Activated CD4-positive, CD25-positive, alpha-beta regulatory T cell treated with anti-CD3 and anti-CD28 coated beads, Interleukin-2, amount 50 U/mL, for 72 hours (primary cell): ENCODE measurements around the gene CARMIL3.
"Not testable (repeated sequence)": the region's sequence is repeated elsewhere in the genome, so short reads cannot be mapped to it uniquely, and the experiment has no call there.

Experiments used
- DNase-seq: peaks from one replicate; pipeline ENCODE4 v3.0.0; 2021

The CARMIL3 gene

GRCh38 chr14:24042746-24043145, 9.1 kb upstream of the CARMIL3 start:
- DNase-seq = no peak

GRCh38 chr14:24049002-24049401, 2.8 kb upstream of the CARMIL3 start:
- not testable (repeated sequence) for DNase-seq

DNA sequence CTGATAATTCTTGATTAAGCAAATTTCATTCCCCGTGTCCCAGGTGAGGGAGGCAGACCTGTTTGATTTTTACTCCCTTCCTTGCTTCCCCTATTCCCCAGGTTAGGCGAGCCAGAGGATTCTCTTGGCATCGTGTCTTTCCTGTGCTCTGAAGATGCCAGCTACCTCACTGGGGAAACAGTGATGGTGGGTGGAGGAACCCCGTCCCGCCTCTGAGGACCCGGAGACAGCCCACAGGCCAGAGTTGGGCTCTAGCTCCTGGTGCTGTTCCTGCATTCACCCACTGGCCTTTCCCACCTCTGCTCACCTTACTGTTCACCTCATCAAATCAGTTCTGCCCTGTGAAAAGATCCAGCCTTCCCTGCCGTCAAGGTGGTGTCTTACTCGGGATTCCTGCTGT, 1.1 kb upstream of the CARMIL3 start:
- DNase-seq = not testable (repeated sequence)

DNA sequence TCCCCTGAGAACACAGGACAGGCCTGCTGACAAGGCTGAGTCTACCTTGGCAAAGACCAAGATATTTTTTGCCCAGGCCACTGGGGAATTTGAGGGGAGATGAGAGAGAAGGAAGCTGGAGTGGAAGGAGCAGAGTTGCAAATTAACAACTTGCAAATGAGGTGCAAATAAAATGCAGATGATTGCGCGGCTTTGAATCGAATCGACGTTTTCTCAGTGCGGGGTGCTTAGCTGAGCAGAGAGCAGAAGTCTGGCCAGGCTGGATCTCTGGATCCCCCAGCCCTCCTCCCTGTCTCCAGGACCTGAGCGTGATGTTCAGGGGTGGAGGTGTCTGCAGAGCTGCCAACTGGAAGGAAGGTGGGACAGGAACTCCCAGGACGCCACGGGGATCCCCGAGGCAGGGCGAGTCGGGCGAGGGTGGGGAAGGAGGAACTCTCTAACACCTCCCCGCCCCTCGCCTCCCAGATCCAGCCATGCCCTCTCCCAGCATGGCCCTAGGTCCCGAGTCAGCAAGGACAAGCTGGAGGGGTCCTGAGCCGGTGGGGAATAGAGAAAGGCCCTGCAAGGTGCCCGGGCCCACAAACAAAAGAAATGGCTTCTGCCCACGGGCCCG, 527 bp upstream of the CARMIL3 start:
- DNase-seq = no peak

DNA sequence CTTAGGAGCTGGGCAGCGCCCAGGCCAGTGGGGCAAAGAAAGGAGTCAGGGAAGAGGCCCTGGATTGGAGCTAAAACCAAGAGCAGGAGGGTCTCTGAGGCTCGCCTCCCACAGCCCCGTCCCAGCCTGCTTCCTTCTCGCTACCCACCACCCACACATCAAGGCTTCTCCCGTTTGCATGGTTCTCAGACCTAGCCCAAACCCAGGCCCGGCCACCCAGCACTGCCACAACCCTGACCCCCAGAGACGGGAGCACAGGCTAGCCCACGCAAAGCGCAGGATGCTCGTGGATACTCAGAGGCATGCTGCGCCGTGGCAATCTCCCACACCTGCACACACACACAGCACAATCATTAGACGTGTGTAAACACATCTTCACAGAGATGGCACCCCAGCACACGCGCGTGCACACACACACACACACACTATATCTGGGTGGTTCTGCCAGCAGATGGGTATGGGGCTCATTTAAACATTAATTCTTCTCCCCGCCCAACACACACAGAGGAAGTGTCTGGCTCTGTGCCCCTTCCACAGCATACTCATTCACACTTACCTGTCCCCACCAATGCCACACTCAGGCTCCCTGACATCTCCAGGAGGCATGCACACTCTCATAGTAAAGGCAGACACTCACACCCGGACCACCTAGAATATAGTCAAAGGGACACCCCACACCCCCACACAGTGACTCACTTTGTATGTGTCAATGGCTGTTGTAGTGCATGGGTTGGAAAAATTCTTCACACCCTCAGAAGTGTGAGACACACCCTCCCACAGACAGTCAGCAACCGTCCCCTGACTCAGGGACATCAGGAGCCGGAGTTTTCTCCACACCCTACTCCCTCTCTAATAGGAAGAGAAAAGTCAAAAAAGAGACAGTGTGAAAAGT, 1.1 kb downstream of the CARMIL3 start:
- DNase-seq = peak; percentile 36

- no peak for DNase-seq
Measured at GRCh38 chr14:24053548-24054323, 1.9 kb downstream of the CARMIL3 start.

DNA sequence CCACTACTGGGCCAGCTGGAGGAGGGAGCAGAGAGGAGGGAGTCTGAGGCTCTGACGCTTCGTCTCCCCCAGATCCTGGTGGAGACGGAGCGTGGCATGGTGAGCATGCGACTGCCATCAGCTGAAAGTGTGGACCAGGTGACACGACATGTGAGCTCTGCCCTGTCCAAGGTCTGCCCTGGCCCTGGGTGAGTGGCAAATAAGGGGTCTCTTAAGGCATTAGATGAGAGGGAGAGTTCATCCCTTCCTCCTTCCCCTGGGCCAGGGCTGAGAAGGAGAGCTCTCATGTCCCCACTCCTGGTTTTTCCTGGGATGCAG, 2.5 kb downstream of the CARMIL3 start:
- no peak for DNase-seq

- no peak for DNase-seq
Measured at GRCh38 chr14:24054646-24055045, 2.8 kb downstream of the CARMIL3 start.

DNA sequence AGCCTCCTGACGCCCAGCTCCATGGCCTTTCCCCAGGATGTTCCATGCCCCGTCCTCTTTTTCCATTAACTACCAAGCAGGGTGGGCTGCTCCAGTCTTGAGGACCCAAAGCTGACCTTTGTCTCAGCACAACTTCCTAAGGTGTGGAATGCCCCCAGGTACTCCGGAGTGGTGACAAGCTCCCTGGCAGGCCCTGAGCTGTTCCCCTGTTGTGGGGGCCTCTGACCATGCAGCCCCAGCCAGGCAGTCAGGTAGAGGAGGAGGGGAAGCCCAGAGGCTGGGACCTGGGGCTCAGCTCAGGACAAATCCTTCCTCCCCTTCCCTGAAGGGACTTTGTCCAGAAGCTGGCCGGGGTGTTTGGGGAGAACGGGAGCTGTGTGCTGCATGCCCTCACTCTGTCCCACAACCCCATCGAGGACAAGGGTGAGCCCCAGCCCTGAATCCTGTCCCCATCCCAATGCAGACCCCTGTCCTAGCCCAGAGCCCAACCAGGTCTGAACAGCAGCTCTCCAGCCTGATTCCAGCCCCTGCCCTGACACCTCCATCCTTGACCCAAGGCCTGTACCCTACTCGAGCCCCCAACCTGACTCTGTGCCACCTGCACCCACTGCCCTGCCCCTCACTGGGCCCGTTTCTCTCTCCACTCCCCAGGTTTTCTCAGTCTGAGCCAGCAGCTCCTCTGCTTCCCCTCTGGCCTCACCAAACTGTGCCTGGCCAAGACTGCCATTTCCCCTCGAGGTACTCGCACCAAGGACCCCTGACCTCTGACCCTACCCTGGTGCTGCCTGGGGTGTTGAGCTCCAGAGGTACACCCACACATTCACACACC, 4.4 kb downstream of the CARMIL3 start:
- peak; percentile 22 for DNase-seq

DNA sequence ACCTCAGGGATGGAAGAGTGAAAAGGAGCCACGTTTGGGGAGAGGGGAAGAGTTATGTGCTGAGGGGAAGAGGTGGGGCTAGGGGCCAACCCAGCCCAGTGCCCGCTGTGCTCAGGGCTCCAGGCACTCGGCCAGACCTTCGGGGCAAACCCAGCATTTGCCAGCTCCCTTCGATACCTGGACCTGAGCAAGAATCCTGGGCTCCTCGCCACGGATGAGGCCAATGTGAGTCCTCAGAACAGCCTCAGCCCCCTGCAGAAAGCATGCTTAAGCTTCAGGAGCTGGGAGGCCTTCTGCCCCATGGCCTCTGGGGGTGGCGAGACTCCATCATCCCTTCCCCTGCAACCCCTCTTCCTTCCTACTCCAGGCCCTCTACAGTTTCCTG, 5.0 kb downstream of the CARMIL3 start:
- DNase-seq = peak; percentile 26

DNA sequence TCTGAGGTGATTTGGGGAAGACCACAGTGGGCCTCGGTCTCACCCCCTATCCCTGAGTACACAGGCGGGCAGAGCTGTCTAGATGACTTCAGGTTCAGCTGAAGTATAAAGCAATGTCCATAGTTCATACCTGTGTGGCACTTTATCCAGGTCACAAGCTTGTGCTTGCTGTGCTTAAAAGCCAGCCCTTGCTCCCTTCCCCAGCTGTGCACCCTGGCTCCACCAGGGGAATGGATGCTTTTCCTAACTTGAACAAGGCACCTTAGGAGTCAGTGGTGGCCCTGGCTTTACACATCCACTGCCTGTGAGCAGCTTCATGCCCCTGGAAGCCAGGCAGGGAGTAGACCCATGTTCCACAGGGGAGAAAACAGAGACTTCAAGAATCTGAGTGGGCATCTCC, 5.5 kb downstream of the CARMIL3 start:
- peak; percentile 25 for DNase-seq

- DNase-seq = no peak
Measured at GRCh38 chr14:24057867-24058259, 6.1 kb downstream of the CARMIL3 start.

DNA sequence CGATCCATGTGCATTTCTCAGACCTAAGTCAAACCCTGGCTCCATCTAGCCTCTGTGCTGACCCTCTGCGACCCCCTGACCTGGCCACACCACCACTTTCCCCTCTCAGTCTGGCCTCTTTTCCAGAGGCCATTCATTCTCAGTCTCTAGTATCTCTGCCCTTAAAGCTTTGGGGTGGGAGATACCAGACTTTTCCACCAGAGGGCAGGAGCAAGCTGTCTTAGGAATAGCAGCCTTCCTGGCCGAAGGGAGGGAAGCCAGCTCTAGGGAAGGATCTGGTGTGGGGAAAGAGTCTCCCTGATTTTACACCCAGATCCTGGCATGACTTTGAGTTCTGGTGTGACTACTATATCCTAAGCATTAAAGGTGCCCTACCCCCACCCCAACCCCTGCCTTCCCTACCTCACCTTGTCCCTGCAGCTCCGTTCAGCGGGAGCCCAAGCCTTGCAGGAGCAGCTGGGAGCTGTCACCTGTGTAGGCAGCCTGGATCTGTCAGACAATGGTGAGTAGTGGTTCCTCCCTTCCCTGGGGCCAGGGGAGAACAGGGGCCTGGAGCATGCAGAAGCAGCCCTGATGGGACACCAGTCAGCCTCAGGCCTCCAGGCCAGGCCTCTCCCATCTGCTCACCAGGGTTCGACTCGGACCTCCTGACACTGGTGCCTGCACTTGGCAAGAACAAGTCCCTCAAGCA, 6.6 kb downstream of the CARMIL3 start:
- peak; percentile 60 for DNase-seq

GRCh38 chr14:24058951-24059475, 7.2 kb downstream of the CARMIL3 start:
- DNase-seq = no peak

DNA sequence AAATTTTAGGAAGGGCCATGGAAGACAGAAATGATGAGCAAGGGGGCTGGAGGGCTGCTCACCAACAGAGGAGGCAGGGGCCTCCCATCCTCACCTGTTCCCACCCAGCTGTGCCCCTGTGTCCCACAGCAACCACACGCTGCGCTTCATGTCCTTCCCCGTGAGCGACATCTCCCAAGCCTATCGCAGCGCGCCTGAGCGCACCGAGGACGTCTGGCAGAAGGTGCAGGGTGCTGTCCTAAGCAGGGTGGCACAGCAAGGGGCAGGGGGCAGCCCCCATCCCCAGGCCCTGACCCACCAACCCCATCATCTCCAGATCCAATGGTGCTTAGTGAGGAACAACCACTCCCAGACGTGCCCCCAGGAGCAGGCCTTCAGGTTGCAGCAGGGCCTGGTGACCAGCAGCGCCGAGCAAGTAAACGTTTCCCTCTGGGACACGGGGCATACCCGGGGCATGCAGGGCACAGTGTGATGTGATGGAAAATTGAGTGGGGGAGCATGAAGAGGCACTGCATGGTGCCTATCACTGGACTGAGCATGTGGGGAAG, 8.1 kb downstream of the CARMIL3 start:
- no peak for DNase-seq

DNA sequence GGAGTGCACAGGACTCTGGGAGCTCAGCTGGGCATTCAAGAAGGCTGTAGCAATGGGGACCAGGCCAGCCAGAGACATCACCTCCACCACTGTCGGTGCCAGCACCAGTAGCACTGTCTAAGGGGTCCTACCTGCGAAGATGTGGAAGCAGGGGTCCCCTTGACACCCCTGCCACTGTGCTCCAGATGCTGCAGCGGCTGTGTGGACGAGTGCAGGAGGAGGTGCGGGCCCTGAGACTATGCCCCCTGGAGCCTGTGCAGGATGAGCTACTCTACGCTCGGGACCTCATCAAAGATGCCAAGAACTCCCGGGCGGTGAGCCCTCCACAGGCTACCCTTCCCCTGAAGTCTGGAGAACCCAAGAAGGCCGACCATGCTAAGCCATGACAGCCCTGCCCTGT, 8.6 kb downstream of the CARMIL3 start:
- DNase-seq = no peak

GRCh38 chr14:24060984-24061913, 9.4 kb downstream of the CARMIL3 start:
- DNase-seq = no peak

- DNase-seq = no peak
Measured at GRCh38 chr14:24062216-24062980, 10.6 kb downstream of the CARMIL3 start.

DNA sequence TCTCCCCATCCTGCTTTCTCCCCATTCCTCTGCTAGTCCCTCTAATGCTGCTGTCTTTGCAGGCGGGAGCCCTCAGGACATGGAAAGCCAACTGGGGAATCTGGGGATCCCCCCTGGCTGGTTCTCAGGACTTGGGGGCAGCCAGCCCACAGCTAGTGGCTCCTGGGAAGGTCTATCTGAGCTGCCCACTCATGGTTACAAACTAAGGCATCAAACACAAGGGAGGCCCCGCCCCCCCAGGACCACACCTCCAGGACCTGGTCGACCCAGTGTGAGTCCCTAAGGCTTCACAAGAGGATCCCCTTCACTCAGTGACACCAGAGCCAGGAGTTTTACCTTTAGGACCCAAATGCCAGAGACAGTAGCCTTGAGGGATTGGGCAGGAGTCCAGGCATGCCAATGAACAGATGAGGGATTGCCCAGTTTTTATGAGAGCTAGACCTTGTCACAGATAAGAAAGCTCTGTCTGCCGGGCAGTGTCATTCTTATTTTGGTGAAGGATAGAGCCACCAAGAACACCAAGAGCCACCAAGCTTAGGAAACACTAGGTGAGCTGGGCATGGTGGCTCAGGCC, 11.5 kb downstream of the CARMIL3 start:
- no peak for DNase-seq
